WTC11 (cell line): ENCODE measurements around the gene UVRAG. TPM values are rescaled to one million over a fixed set of nuclear protein-coding genes. Genes with fewer than 3 reads are reported as not detected.

Source experiments
- ATAC-seq: fragments of 200-7000 bp; cut with Tn5 transposase; 2 replicates; pipeline ENCODE4 v1.10.0; 2021; ENCODE audit warnings: mild to moderate bottlenecking, moderate library complexity
- CTCF ChIA-PET: fragments of 300-600 bp; sonication (Branson Sonifier 250); formaldehyde crosslinking; loops from one replicate; lab custom pipeline; 2021; ENCODE audit warnings: antibody characterized with exemption; lab: Charles Lee
- POLR2A ChIA-PET: fragments of 350-600 bp; sonication (Branson Sonifier 250); formaldehyde crosslinking; loops from one replicate; lab custom pipeline; 2021; ENCODE audit warnings: antibody characterized with exemption; lab: Charles Lee
- DNase-seq: peaks from one replicate; pipeline ENCODE4 v3.0.0; 2021; ENCODE audit warnings: low spot score
- H3K27ac Mint-ChIP-seq: 2 replicates; pipeline ENCODE4 v1.8.0; 2021; ENCODE audit warnings: mixed read lengths
- H3K27me3 Mint-ChIP-seq: 2 replicates; pipeline ENCODE4 v1.8.0; 2021; ENCODE audit warnings: low read depth, mild to moderate bottlenecking, moderate library complexity, mixed read lengths
- H3K36me3 Mint-ChIP-seq: 2 replicates; pipeline ENCODE4 v1.8.0; 2021; ENCODE audit warnings: mixed read lengths
- H3K4me1 Mint-ChIP-seq: 2 replicates; pipeline ENCODE4 v1.8.0; 2022; ENCODE audit warnings: mixed read lengths
- H3K4me3 Mint-ChIP-seq: 2 replicates; pipeline ENCODE4 v1.8.0; 2021; ENCODE audit warnings: mild to moderate bottlenecking, moderate library complexity, mixed read lengths
- H3K9me3 Mint-ChIP-seq: 2 replicates; pipeline ENCODE4 v1.8.0; 2021; ENCODE audit warnings: mixed read lengths
- CBFB ChIP-seq: sonication (generic); formaldehyde crosslinking; IDR thresholded peaks from 2 replicates; pipeline ENCODE4 v1.8.1; 2022; ENCODE audit warnings: mild to moderate bottlenecking, low read depth, missing genetic modification reagents
- CDX4 ChIP-seq: fragments of 250-450 bp; sonication (Bioruptor Pico); IDR thresholded peaks from 2 replicates; pipeline ENCODE4 v1.9.0; 2021; ENCODE audit warnings: moderate library complexity, mild to moderate bottlenecking, inconsistent platforms, borderline replicate concordance
- ELF4 ChIP-seq: sonication (generic); formaldehyde crosslinking; IDR thresholded peaks from 2 replicates; pipeline ENCODE4 v1.8.1; 2022; ENCODE audit warnings: low read depth, mild to moderate bottlenecking, moderate library complexity, missing genetic modification reagents
- ETV6 ChIP-seq: sonication (generic); formaldehyde crosslinking; IDR thresholded peaks from 2 replicates; pipeline ENCODE4 v1.8.1; 2022; ENCODE audit warnings: mild to moderate bottlenecking, missing genetic modification reagents
- FOXP1 ChIP-seq: sonication (generic); formaldehyde crosslinking; IDR thresholded peaks from 2 replicates; pipeline ENCODE4 v1.8.0; 2022; ENCODE audit warnings: missing genetic modification reagents, mild to moderate bottlenecking, moderate library complexity, borderline replicate concordance
- GABPB1 ChIP-seq: sonication (generic); formaldehyde crosslinking; IDR thresholded peaks from 2 replicates; pipeline ENCODE4 v1.8.1; 2023; ENCODE audit warnings: mild to moderate bottlenecking, missing genetic modification reagents
- JAZF1 ChIP-seq: fragments of 250-450 bp; sonication (Bioruptor Pico); IDR thresholded peaks from 2 replicates; pipeline ENCODE4 v1.9.0; 2021; ENCODE audit warnings: moderate library complexity, mild to moderate bottlenecking, inconsistent platforms
- KAT7 ChIP-seq: sonication (generic); formaldehyde crosslinking; IDR thresholded peaks from 2 replicates; pipeline ENCODE4 v1.8.1; 2023; ENCODE audit warnings: missing genetic modification reagents, mild to moderate bottlenecking, borderline replicate concordance
- MLX ChIP-seq: sonication (generic); formaldehyde crosslinking; IDR thresholded peaks from 2 replicates; pipeline ENCODE4 v1.8.1; 2023; ENCODE audit warnings: mild to moderate bottlenecking, missing genetic modification reagents, moderate library complexity
- MXD4 ChIP-seq: fragments of 250-450 bp; sonication (Bioruptor Pico); IDR thresholded peaks from 2 replicates; pipeline ENCODE4 v1.8.0; 2021; ENCODE audit warnings: mild to moderate bottlenecking, moderate library complexity, borderline replicate concordance
- MYBL2 ChIP-seq: sonication (generic); formaldehyde crosslinking; IDR thresholded peaks from 2 replicates; pipeline ENCODE4 v1.8.1; 2023; ENCODE audit warnings: mild to moderate bottlenecking, moderate library complexity, missing genetic modification reagents
- NFATC4 ChIP-seq: fragments of 250-450 bp; sonication (Bioruptor Pico); IDR thresholded peaks from 2 replicates; pipeline ENCODE4 v1.9.0; 2021; ENCODE audit warnings: mild to moderate bottlenecking
- NR2C2 ChIP-seq: sonication (generic); formaldehyde crosslinking; IDR thresholded peaks from 2 replicates; pipeline ENCODE4 v1.8.0; 2022; ENCODE audit warnings: mild to moderate bottlenecking, missing genetic modification reagents
- PREB ChIP-seq: sonication (generic); formaldehyde crosslinking; IDR thresholded peaks from 2 replicates; pipeline ENCODE4 v1.8.1; 2022; ENCODE audit warnings: mild to moderate bottlenecking, missing genetic modification reagents, moderate library complexity, borderline replicate concordance
- RELA ChIP-seq: sonication (generic); formaldehyde crosslinking; IDR thresholded peaks from 2 replicates; pipeline ENCODE4 v1.8.1; 2022; ENCODE audit warnings: missing genetic modification reagents, mild to moderate bottlenecking, borderline replicate concordance
- RORB ChIP-seq: fragments of 250-450 bp; sonication (Bioruptor Pico); IDR thresholded peaks from 2 replicates; pipeline ENCODE4 v1.9.0; 2021; ENCODE audit warnings: mild to moderate bottlenecking
- TEAD1 ChIP-seq: sonication (generic); formaldehyde crosslinking; IDR thresholded peaks from 2 replicates; pipeline ENCODE4 v1.8.0; 2022; ENCODE audit warnings: mild to moderate bottlenecking, missing genetic modification reagents
- TEAD4 ChIP-seq: sonication (generic); formaldehyde crosslinking; IDR thresholded peaks from 2 replicates; pipeline ENCODE4 v1.8.0; 2022; ENCODE audit warnings: mild to moderate bottlenecking, missing genetic modification reagents
- USF1 ChIP-seq: sonication (generic); formaldehyde crosslinking; IDR thresholded peaks from 2 replicates; pipeline ENCODE4 v1.8.0; 2022; ENCODE audit warnings: mild to moderate bottlenecking, missing genetic modification reagents
- USF2 ChIP-seq: sonication (generic); formaldehyde crosslinking; IDR thresholded peaks from 2 replicates; pipeline ENCODE4 v1.8.1; 2023; ENCODE audit warnings: mild to moderate bottlenecking, missing genetic modification reagents, moderate library complexity
- ZBTB21 ChIP-seq: sonication (generic); formaldehyde crosslinking; IDR thresholded peaks from 2 replicates; pipeline ENCODE4 v1.8.1; 2023; ENCODE audit warnings: mild to moderate bottlenecking, missing genetic modification reagents, borderline replicate concordance
- ZNF138 ChIP-seq: sonication (generic); formaldehyde crosslinking; conservative IDR thresholded peaks from 2 replicates; pipeline ENCODE4 v1.8.1; 2022; ENCODE audit warnings: mild to moderate bottlenecking, moderate library complexity, missing genetic modification reagents
- ZNF219 ChIP-seq: sonication (generic); formaldehyde crosslinking; IDR thresholded peaks from 2 replicates; pipeline ENCODE4 v1.8.0; 2023; ENCODE audit warnings: missing genetic modification reagents, mild to moderate bottlenecking, borderline replicate concordance
- ZNF263 ChIP-seq: sonication (generic); formaldehyde crosslinking; IDR thresholded peaks from 2 replicates; pipeline ENCODE4 v1.8.1; 2022; ENCODE audit warnings: low read depth, mild to moderate bottlenecking, moderate library complexity, missing genetic modification reagents
- ZNF416 ChIP-seq: fragments of 250-450 bp; sonication (Bioruptor Pico); IDR thresholded peaks from 2 replicates; pipeline ENCODE4 v1.9.0; 2021; ENCODE audit warnings: mild to moderate bottlenecking, inconsistent platforms
- ZNF532 ChIP-seq: fragments of 250-450 bp; sonication (Bioruptor Pico); IDR thresholded peaks from 2 replicates; pipeline ENCODE4 v1.9.0; 2021; ENCODE audit warnings: mild to moderate bottlenecking, borderline replicate concordance
- total RNA-seq: library from RNA; stranded (reverse); gene quantifications from 3 replicates; pipeline ENCODE4 v1.2.3, GENCODE V29; 2021

Gene UVRAG
- total RNA-seq, 1 experiment from 2014 or later = 14.5 TPM

- ChIA-PET CTCF (interaction anchor here (1.3 kb wide), 1 partner anchor 9 kb away, joined by 16 read pairs; no protein-coding TSS in a partner anchor), POLR2A (no interaction called here)
- Mint-ChIP-seq H3K4me1 (no peaks in the 10 kb centered on the region), H3K9me3 (no peaks in the 10 kb centered on the region), H3K4me3 (no peak overlapping the region), H3K36me3 (no peaks in the 10 kb centered on the region), H3K27me3 (peaks cover 23% of the 10 kb centered on the region), H3K27ac (no peak overlapping the region)
- no peak for DNase-seq
- TF ChIP-seq ZNF138 (CRISPR knock-in tag) (no peak), MYBL2 (CRISPR knock-in tag) (no peak), MLX (CRISPR knock-in tag) (no peak), PREB (CRISPR knock-in tag) (no peak), ZNF416 (CRISPR knock-in tag) (no peak), ZBTB21 (CRISPR knock-in tag) (no peak), ZNF263 (CRISPR knock-in tag) (no peak), NR2C2 (CRISPR knock-in tag) (no peak), CBFB (CRISPR knock-in tag) (no peak), CDX4 (CRISPR knock-in tag) (no peak), GABPB1 (CRISPR knock-in tag) (no peak), TEAD4 (CRISPR knock-in tag) (no peak), RORB (CRISPR knock-in tag) (no peak), NFATC4 (CRISPR knock-in tag) (no peak), MXD4 (CRISPR knock-in tag) (no peak)
- TF ChIP-seq, all 79 proteins: peak for 0
- no peak for ATAC-seq
These were observed 346.4 kb downstream of the UVRAG start for GRCh38 chr11:76161261-76161961.

GRCh38 chr11:76162336-76163288 lies 347.6 kb downstream of the UVRAG start:
- Mint-ChIP-seq H3K9me3 (no peaks in the 10 kb centered on the region), H3K36me3 (no peaks in the 10 kb centered on the region), H3K27me3 (peaks cover 35% of the 10 kb centered on the region), H3K27ac (no peak overlapping the region), H3K4me1 (no peaks in the 10 kb centered on the region), H3K4me3 (no peak overlapping the region)
- no peak for TF ChIP-seq GABPB1 (CRISPR knock-in tag)
- TF ChIP-seq ZNF532 = no peak
- no peak for TF ChIP-seq USF2 (CRISPR knock-in tag)
- no peak for TF ChIP-seq MXD4 (CRISPR knock-in tag)
- no peak for TF ChIP-seq KAT7 (CRISPR knock-in tag)
- TF ChIP-seq RELA = no peak
- TF ChIP-seq ZNF219 (CRISPR knock-in tag) = no peak
- no peak for TF ChIP-seq ELF4 (CRISPR knock-in tag)
- no peak for TF ChIP-seq ETV6
- TF ChIP-seq TEAD1 (CRISPR knock-in tag) = no peak
- no peak for TF ChIP-seq FOXP1 (CRISPR knock-in tag)
- no peak for TF ChIP-seq USF1
- no peak for TF ChIP-seq JAZF1 (CRISPR knock-in tag)
- ChIA-PET POLR2A (no interaction called here), CTCF (no interaction called here)
- ATAC-seq (no peak), DNase-seq (no peak)
